MM.1S (cell line): ENCODE data around the gene CHCHD4.

ENCODE experiments used
- DNase-seq: peaks from one replicate; pipeline ENCODE4 v3.0.0-alpha.2; 2015
- H2AFZ ChIP-seq: fragments of 300-600 bp; sonication (generic); 2 replicates; pipeline ENCODE4 v1.6.0; 2016; ENCODE audit warnings: antibody characterized with exemption, low read length
- H3F3A ChIP-seq: fragments of 300-600 bp; sonication (generic); 2 replicates; pipeline ENCODE4 v1.6.1; 2016; ENCODE audit warnings: mild to moderate bottlenecking, antibody characterized with exemption, low read length, moderate library complexity, mixed read lengths; ENCODE audit not compliant: insufficient read depth
- H3K27ac ChIP-seq: fragments of 300-600 bp; sonication (generic); 2 replicates; pipeline ENCODE4 v1.5.1; 2016; ENCODE audit warnings: mild to moderate bottlenecking, low read length
- H3K27me3 ChIP-seq: fragments of 300-600 bp; sonication (generic); replicated peaks from 2 replicates; pipeline ENCODE4 v1.6.0; 2016; ENCODE audit warnings: low read length; ENCODE audit not compliant: insufficient read depth
- H3K36me3 ChIP-seq: fragments of 300-600 bp; sonication (generic); replicated peaks from 2 replicates; pipeline ENCODE4 v1.6.1; 2016; ENCODE audit warnings: mild to moderate bottlenecking, low read length, mixed read lengths; ENCODE audit not compliant: insufficient read depth
- H3K4me1 ChIP-seq: fragments of 300-600 bp; sonication (generic); 2 replicates; pipeline ENCODE4 v1.6.1; 2016; ENCODE audit warnings: low read length, mixed read lengths
- H3K4me2 ChIP-seq: fragments of 300-600 bp; sonication (generic); 2 replicates; pipeline ENCODE4 v1.6.0; 2016; ENCODE audit warnings: low read depth, low read length
- H3K4me3 ChIP-seq: fragments of 300-600 bp; sonication (generic); 2 replicates; pipeline ENCODE4 v1.5.1; 2016; ENCODE audit warnings: low read length, mixed read lengths
- H3K79me2 ChIP-seq: fragments of 300-600 bp; sonication (generic); 2 replicates; pipeline ENCODE4 v1.6.1; 2016; ENCODE audit warnings: mixed run types, low read length, mixed read lengths
- H3K9ac ChIP-seq: fragments of 300-600 bp; sonication (generic); 2 replicates; pipeline ENCODE4 v1.6.1; 2016; ENCODE audit warnings: low read length, mixed read lengths
- H3K9me2 ChIP-seq: fragments of 300-600 bp; sonication (generic); replicated peaks from 2 replicates; pipeline ENCODE4 v1.6.1; 2016; ENCODE audit warnings: mild to moderate bottlenecking, low read length, mixed read lengths; ENCODE audit not compliant: insufficient read depth
- H3K9me3 ChIP-seq: fragments of 300-600 bp; sonication (generic); replicated peaks from 2 replicates; pipeline ENCODE4 v1.6.1; 2016; ENCODE audit warnings: mild to moderate bottlenecking, low read length, mixed read lengths; ENCODE audit not compliant: insufficient read depth
- H4K20me1 ChIP-seq: fragments of 300-600 bp; sonication (generic); 2 replicates; pipeline ENCODE4 v1.6.1; 2016; ENCODE audit warnings: mild to moderate bottlenecking, low read length, moderate library complexity, mixed read lengths; ENCODE audit not compliant: insufficient read depth
- CTCF ChIP-seq: fragments of 300-600 bp; sonication (generic); IDR thresholded peaks from 2 replicates; pipeline ENCODE4 v1.5.1; 2016; ENCODE audit warnings: antibody characterized with exemption, low read length, mixed read lengths
- EZH2 ChIP-seq: fragments of 300-600 bp; sonication (generic); optimal IDR thresholded peaks from 2 replicates; pipeline ENCODE3; 2017; ENCODE audit warnings: low read depth, mild to moderate bottlenecking, antibody characterized with exemption, low read length, mixed read lengths
- EZH2phosphoT487 ChIP-seq: fragments of 300-600 bp; sonication (generic); IDR thresholded peaks from 2 replicates; pipeline ENCODE4 v1.6.1; 2018; ENCODE audit warnings: antibody characterized with exemption, low read length

CHCHD4 gene

DNA sequence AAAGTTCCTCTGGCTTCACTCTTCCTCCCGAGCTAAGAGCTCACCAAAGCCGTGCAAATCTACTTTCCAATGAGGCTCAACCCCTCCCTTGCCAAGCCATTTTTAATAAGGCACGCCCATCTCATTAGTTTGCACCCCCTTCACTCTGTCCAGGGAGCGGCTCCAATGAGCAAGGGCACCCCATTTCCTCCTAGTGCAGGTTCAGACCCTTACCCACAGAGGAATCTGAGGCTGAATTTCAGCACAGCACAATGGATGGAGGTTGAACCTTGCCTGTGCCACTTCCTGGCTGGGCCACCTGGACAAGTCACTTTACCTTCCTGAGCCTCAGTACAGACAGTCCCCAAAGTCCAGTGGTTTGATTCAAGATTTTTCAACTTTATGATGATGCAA is 28.3 kb upstream of the CHCHD4 start:
- Histone ChIP-seq H3K79me2 (no peaks in the 10 kb centered on the region), H3K36me3 (no peaks in the 10 kb centered on the region; the same call in 1 of the 2 replicates), H3F3A (no peaks in the 10 kb centered on the region), H2AFZ (no peak overlapping the region), H3K9me2 (no peaks in the 10 kb centered on the region), H3K27ac (no peak overlapping the region), H3K27me3 (no peaks in the 10 kb centered on the region), H3K4me1 (no peaks in the 10 kb centered on the region), H3K4me3 (no peak overlapping the region), H3K4me2 (no peak overlapping the region), H3K9ac (no peak overlapping the region), H4K20me1 (no peaks in the 10 kb centered on the region), H3K9me3 (no peaks in the 10 kb centered on the region)
- DNase-seq: no peak
- TF ChIP-seq CTCF (no peak), EZH2 (no peak), EZH2phosphoT487 (no peak)

- H3K9ac ChIP-seq: no peak overlapping the region
- H3K4me3 ChIP-seq: no peak overlapping the region
- H3K27me3 ChIP-seq: no peaks in the 10 kb centered on the region
- H3F3A ChIP-seq: no peaks in the 10 kb centered on the region
- H3K36me3 ChIP-seq: no peaks in the 10 kb centered on the region; the same call in 1 of the 2 replicates
- H3K4me1 ChIP-seq: no peaks in the 10 kb centered on the region
- TF ChIP-seq EZH2 (no peak), CTCF (peak; percentile 30)
- no peaks in the 10 kb centered on the region for H4K20me1 ChIP-seq
- H3K79me2 ChIP-seq: no peaks in the 10 kb centered on the region
- H3K9me2 ChIP-seq: no peaks in the 10 kb centered on the region
- H3K9me3 ChIP-seq: no peaks in the 10 kb centered on the region
- H3K4me2 ChIP-seq: no peak overlapping the region
- peak; percentile 10 for DNase-seq
- no peak overlapping the region for H2AFZ ChIP-seq
- H3K27ac ChIP-seq: no peak overlapping the region
Measured at GRCh38 chr3:14152233-14152962, 27.7 kb upstream of the CHCHD4 start.

GRCh38 chr3:14151471-14152083 is 26.9 kb upstream of the CHCHD4 start:
- no peaks in the 10 kb centered on the region for H4K20me1 ChIP-seq
- H3K36me3 ChIP-seq: no peaks in the 10 kb centered on the region
- no peaks in the 10 kb centered on the region for H3K9me3 ChIP-seq
- H3K4me3 ChIP-seq: no peak overlapping the region
- DNase-seq: no peak
- H3K4me2 ChIP-seq: no peak overlapping the region
- no peaks in the 10 kb centered on the region for H3K79me2 ChIP-seq
- H3F3A ChIP-seq: no peaks in the 10 kb centered on the region
- no peak overlapping the region for H3K27ac ChIP-seq
- TF ChIP-seq CTCF (no peak), EZH2 (no peak), EZH2phosphoT487 (no peak)
- H3K9ac ChIP-seq: no peak overlapping the region
- no peak overlapping the region for H2AFZ ChIP-seq
- H3K4me1 ChIP-seq: no peaks in the 10 kb centered on the region
- H3K9me2 ChIP-seq: no peaks in the 10 kb centered on the region
- H3K27me3 ChIP-seq: no peaks in the 10 kb centered on the region
